Right lobe of liver (tissue), 6 donors: ENCODE results near the gene TDRD3. TPM values are rescaled to one million over a fixed set of nuclear protein-coding genes. Genes with fewer than 3 reads are reported as not detected.

ENCODE experiments used
- ATAC-seq, 4 donors: fragments of 200-7000 bp; cut with Tn5 transposase; one replicate each; pipeline ENCODE4 v1.9.1; 2020; ENCODE audit warnings: mild to moderate bottlenecking in 4 of 4, moderate library complexity in 4 of 4
- DNase-seq, 3 donors: peaks; one replicate each; pipeline ENCODE4 v3.0.0-alpha.2; 2020
- H3K27ac ChIP-seq, 3 donors: fragments of 200-600 bp; one replicate each; pipeline ENCODE4 v1.8.0; 2022
- H3K27me3 ChIP-seq, 2 donors: fragments of 200-600 bp; one replicate each; pipeline ENCODE4 v1.8.0; 2022
- H3K36me3 ChIP-seq, 4 donors: fragments of 200-600 bp; sonication (generic) in 1 of 4; one replicate each; pipeline versions ENCODE4 v1.5.1 to v1.8.0; 2017 to 2022; ENCODE audit warnings: control low read depth in 1 of 4
- H3K4me1 ChIP-seq, 4 donors: fragments of 200-600 bp; sonication (generic) in 1 of 4; one replicate each; pipeline versions ENCODE4 v1.5.1 to v1.8.0; 2017 to 2022; ENCODE audit warnings: control low read depth in 1 of 4
- H3K4me3 ChIP-seq, 3 donors: fragments of 200-600 bp; one replicate each; pipeline ENCODE4 v1.8.0; 2022
- H3K9me3 ChIP-seq, 4 donors: fragments of 200-600 bp; sonication (generic) in 1 of 4; one replicate each; pipeline versions ENCODE4 v1.5.1 to v1.8.0; 2017 to 2022; ENCODE audit warnings: control low read depth in 1 of 4
- POLR2A ChIP-seq: fragments of 450-650 bp; IDR thresholded peaks from one replicate; pipeline ENCODE4 v1.6.1; 2017; ENCODE audit warnings: antibody characterized with exemption, mild to moderate bottlenecking
- WGBS: methylation state at CpG from one replicate; pipeline ENCODE4 v1.1.6; 2018; ENCODE audit warnings: low coverage, low lambda C conversion rate; ENCODE audit not compliant: insufficient coverage; ENCODE audit errors: missing lambda C conversion rate; 5-methylcytosine and 5-hydroxymethylcytosine counted together
- intact Hi-C, 2 donors: fragments of 100-400 bp; cut with DNase I; formaldehyde crosslinking; loops; one replicate each; pipeline versions ENCODE4 v1.11.2 to v1.14.1; 2022
- total RNA-seq, 6 experiments: library from RNA; depleted of rRNA in 2 of 6; stranded (reverse); fragments of >200 nt in 2 of 6; fragmentation: NEBNext Ultra II Directional in 3 of 6; extraction: Animal tissue kit (Norgen Biotek cat#: 25700) in 3 of 6; gene quantifications; one replicate each; pipeline versions ENCODE4 v1.1.0 to v1.2.4, GENCODE V29; 2016 to 2023
- TF ChIP-seq, protein P1 (sequence below), 4 donors: fragments of 200-600 bp in 3 of 4; fragments of 450-650 bp in 1 of 4; IDR thresholded peaks; one replicate each; pipeline versions ENCODE4 v1.5.1 to v1.8.0; 2016 to 2022; ENCODE audit warnings: antibody characterized with exemption in 4 of 4, mild to moderate bottlenecking in 2 of 4
- donor health status: DM: no; HTN: yes; CAD: no.
- donor health status: DM: no; HTN: no; CAD: no.
- donor health status: DM: no; HTN: no; CAD: no.
- donor health status: DM: no; HTN: yes; CAD: no.
- donor health status: DM: no; HTN: yes; CAD: no.

Gene TDRD3
- total RNA-seq, 6 experiments from 2014 or later, result 9.6 to 12.8 (median 11.4) TPM

GRCh38 chr13:60395971-60396782 lies 843 bp upstream of the TDRD3 start:
- Histone ChIP-seq H3K27ac (peak overlapping the region; percentile 92 to 93 (median 92)), H3K36me3 (no peaks in the 10 kb centered on the region), H3K9me3 (no peaks in the 10 kb centered on the region), H3K27me3 (no peaks in the 10 kb centered on the region), H3K4me1 (peaks cover 0 to 9% (median 4%) of the 10 kb centered on the region in 4 donors), H3K4me3 (peak overlapping the region; percentile 67 to 81 (median 72))
- 0% methylated on average over 15 of the region's 49 CpGs for WGBS
- TF ChIP-seq POLR2A, result peak; percentile 85
- TF ChIP-seq, protein P1, sequence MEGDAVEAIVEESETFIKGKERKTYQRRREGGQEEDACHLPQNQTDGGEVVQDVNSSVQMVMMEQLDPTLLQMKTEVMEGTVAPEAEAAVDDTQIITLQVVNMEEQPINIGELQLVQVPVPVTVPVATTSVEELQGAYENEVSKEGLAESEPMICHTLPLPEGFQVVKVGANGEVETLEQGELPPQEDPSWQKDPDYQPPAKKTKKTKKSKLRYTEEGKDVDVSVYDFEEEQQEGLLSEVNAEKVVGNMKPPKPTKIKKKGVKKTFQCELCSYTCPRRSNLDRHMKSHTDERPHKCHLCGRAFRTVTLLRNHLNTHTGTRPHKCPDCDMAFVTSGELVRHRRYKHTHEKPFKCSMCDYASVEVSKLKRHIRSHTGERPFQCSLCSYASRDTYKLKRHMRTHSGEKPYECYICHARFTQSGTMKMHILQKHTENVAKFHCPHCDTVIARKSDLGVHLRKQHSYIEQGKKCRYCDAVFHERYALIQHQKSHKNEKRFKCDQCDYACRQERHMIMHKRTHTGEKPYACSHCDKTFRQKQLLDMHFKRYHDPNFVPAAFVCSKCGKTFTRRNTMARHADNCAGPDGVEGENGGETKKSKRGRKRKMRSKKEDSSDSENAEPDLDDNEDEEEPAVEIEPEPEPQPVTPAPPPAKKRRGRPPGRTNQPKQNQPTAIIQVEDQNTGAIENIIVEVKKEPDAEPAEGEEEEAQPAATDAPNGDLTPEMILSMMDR (IDR thresholded peaks at IDR 0.05), result no peak
- peak; percentile 87 to 94 (median 89) for ATAC-seq
- intact Hi-C loops, result no loop called here
- DNase-seq, result peak; percentile 93 to 96 (median 95)

DNA sequence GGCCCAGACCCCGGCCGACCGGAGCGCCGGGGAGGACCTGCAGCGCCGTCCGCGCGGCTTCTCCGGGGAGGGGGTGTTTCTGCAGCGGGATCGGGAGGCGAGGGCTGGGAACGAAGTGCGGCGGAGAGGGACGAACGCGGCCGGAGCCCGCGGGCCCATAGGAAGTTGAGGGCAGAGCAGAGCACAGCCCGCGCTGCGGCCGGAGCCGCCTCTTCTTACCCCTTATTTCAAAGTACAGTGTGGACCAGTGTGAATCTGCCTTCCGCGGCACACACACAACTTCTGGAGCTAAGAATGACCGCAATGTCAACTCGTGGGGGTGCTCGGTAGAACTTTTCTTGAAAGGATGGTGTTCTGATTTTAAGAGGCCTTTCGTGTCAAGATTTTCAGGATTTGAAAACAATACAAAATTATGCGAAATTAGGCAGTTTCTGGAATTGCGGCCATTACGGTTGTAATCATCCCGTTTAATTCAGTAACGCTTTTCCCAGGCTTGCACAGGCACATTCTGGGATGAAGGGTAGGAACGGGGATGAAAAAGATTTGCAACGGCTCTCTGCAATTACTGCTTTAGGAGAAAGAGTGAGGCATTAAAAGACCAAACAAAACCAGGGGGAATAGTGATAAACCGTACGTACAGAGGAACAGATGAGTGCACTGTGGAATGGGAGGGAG lies 821 bp downstream of the TDRD3 start:
- intact Hi-C loops, result no loop called here
- H3K4me1 ChIP-seq, result peaks cover 0 to 9% (median 4%) of the 10 kb centered on the region in 4 donors
- no peaks in the 10 kb centered on the region for H3K27me3 ChIP-seq
- peak overlapping the region; percentile 67 to 81 (median 72) for H3K4me3 ChIP-seq
- WGBS, result 0% methylated on average over 15 of the region's 43 CpGs
- H3K27ac ChIP-seq, result peak overlapping the region; percentile 92 to 93 (median 92)
- H3K36me3 ChIP-seq, result no peaks in the 10 kb centered on the region
- ATAC-seq (peak; percentile 33 to 62 (median 38)), DNase-seq (peak; percentile 70 to 84 (median 71))
- TF ChIP-seq, protein P1 (IDR thresholded peaks at IDR 0.05), result no peak
- TF ChIP-seq POLR2A, result peak; percentile 63
- no peaks in the 10 kb centered on the region for H3K9me3 ChIP-seq

GRCh38 chr13:60398379-60398891 lies 1.4 kb downstream of the TDRD3 start:
- Histone ChIP-seq H3K27me3 (no peaks in the 10 kb centered on the region), H3K36me3 (no peaks in the 10 kb centered on the region), H3K9me3 (no peaks in the 10 kb centered on the region), H3K27ac (peak overlapping the region; percentile 92 to 93 (median 92)), H3K4me1 (peaks cover 0 to 9% (median 4%) of the 10 kb centered on the region in 4 donors), H3K4me3 (peak overlapping the region; percentile 67 to 81 (median 72))
- no peak for DNase-seq
- TF ChIP-seq, protein P1 (IDR thresholded peaks at IDR 0.05), result no peak
- TF ChIP-seq POLR2A, result no peak
- ATAC-seq, result no peak
- intact Hi-C loops, result no loop called here
- WGBS, result 42% methylated on average over 6 of the region's 6 CpGs

DNA sequence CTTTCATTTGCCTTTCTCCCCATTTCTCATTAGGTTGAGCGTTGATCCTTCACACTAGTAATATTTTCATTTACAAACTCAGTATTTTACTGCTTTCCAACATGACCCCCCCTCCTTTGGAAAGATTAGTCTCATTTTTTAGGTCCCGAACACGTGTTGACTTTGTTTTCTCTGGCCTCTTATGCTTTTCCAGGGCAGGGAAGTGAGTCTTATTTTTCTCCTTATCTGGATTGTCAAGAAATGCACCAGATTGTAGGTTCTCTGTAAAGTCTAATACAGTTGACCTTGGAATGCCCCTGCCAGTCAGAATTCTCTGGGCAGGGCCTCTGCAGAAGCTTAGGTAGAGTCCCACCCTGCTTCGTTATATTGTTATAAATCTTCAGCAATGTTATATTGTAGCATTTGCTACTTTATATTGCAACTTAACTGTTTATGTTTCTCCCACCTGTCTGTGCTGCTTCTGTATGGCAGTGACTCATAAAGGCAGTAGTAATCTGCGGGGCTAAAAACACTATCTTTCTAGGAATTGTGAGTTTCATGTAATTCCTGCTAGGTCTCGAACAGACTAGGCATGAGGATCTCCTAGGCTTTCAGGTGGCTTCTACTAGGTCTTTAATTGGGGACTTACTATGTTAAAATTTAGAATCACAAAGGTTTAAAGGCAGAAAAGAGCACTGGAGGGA lies 2.0 kb downstream of the TDRD3 start:
- no peaks in the 10 kb centered on the region for H3K27me3 ChIP-seq
- intact Hi-C loops, result no loop called here
- H3K27ac ChIP-seq, result peak overlapping the region in 1 of 3 donors; percentile 93
- WGBS, result 49% methylated on average over 6 of the region's 6 CpGs
- H3K4me3 ChIP-seq, result peak overlapping the region in 2 of 3 donors; percentile 72 to 81
- H3K36me3 ChIP-seq, result no peaks in the 10 kb centered on the region
- DNase-seq (no peak), ATAC-seq (no peak)
- no peaks in the 10 kb centered on the region for H3K9me3 ChIP-seq
- H3K4me1 ChIP-seq, result peaks cover 0 to 9% (median 4%) of the 10 kb centered on the region in 4 donors
- TF ChIP-seq, protein P1 (IDR thresholded peaks at IDR 0.05), result no peak
- TF ChIP-seq POLR2A, result no peak
